M059J (cell line): ENCODE results near the gene BCL11B. TPM values are rescaled to one million over a fixed set of nuclear protein-coding genes. Genes with fewer than 3 reads are reported as not detected.
"Not testable (repeated sequence)": the region's sequence is repeated elsewhere in the genome, so short reads cannot be mapped to it uniquely, and the experiment has no call there.

Experiments used
- DNase-seq: peaks from one replicate; pipeline ENCODE4 v3.0.0-alpha.2; 2012; ENCODE audit warnings: low read depth
- total RNA-seq: library from RNA; depleted of rRNA; stranded (reverse); fragments of >200 nt; shearing (Covaris generic); gene quantifications from 2 replicates; pipeline ENCODE4 v1.2.3, GENCODE V29; 2014

BCL11B gene
- total RNA-seq, 1 experiment from 2014 or later = 0.02 TPM

DNA sequence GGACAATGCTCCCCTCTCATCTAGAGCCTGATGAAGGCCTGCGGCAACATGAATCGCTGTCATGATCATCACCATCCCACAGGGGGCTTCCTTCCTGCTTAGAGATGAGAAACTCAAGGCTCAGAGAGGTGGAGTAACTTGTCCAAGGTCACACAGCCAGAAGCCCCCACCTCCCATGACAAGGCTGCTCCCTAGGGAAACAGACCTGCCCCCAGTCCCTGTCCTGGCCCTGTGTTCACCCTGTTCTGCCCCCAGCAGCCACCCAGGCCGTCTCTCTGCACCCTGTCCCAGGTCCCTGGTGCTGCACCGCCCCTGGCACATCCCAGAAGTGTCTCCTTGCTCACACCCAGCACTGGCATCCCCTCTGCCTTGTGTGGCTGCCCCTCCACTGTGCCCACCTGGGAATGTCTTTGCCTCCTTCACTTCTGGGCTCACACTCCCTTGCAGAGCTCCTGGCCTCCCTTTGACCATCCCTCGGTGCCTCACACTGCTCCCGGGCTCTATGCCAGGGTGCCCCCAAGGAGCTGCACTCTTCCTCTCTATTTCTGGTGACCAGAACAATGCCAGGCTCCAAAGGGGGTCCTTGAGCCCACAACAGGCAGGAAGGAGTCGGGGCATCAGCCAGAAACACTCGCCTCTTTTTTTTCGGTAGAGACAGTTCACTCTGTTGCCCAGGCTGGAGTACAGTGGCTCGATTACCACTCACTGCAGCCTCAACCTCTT, 70.5 kb downstream of the BCL11B start:
- DNase-seq = no peak

DNA sequence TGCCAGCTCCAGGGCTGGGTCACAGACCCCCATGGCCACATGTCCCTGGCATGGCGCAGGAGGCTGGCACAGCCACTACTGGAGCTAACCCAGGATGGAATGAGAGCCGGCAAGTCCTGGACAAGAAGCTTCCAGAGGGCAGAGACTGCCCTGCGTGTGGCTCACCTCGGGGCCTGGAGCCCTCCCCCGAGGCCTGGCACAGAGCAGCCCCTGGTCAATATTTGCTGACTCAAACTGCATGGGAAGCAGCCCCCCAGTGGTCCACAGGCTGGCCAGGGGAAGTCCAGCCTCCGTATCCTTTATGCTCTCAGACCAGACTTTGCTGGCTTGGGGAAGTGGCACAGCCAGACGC, 71.4 kb downstream of the BCL11B start:
- DNase-seq = no peak

DNA sequence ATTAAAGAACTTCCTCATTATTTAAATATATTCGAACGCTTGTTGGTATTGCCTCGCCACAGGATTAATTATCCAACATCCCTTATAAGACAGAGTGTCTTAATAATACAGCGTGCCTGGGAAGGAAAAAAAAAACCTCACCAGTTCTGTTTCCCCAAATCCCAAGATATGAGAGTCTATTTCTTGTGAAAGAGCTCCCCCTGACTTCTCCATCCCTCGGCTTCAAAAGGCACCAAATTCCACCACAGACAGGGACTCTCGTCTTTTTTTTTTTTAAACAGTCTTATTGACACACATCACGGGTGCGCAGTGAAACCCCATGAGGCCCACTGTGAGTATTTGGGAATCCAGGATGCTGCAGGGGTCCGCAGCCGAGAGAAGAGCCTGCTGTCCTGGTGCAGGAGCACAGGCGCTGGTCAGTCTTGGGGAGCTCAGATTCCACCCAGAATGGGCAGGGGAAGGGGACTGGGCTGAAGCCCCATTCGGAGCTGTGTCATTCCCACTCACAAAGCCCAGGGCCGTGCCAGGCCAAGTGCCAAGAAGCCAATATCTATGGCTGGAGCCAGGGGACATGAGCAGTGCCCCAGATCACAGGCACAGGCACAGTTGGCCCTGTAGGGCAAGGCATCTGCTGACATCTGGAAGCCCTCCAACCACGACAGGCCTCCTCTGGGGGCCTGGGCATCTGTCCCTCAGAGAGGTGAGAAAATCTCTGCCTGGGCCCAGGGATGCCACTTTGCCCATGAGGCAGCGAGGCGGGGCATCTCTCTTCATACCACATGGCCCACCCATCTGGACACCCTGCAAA, 71.9 kb downstream of the BCL11B start:
- no peak for DNase-seq

DNA sequence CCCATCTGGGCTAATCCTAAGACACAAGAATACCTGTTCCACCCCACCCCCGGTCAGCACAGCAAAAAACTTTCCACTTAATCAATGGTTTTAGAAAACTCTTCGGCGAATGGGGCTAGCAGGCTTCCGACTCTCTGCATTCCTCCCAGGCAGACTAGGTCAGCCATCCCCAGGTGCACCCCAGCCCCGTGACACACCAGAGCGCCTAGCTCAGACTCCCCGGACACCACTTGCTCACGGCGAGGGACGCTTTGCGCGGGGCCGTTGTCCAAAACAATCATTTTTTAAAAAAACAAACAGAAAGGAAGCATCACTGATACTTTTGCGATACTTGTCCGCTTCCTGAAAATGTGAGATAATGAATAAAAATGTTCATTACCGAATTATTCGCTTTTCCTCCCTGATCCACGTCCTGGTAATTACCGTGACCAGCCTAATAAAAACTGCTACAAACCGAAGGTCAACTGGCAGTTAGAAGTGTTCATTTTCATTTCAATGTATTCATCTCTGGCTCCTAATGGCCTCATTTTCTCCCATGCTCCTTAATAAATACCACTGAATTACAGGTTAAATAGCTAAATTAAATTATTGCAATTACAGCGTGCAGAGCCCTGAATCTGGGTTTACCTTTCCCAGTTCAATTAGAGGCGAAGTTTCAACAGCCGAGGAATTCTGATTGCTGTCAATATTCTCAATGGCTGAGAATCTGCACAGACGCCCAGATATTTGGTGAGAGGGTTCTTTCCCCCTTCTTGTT, 73.1 kb downstream of the BCL11B start:
- no peak for DNase-seq

DNA sequence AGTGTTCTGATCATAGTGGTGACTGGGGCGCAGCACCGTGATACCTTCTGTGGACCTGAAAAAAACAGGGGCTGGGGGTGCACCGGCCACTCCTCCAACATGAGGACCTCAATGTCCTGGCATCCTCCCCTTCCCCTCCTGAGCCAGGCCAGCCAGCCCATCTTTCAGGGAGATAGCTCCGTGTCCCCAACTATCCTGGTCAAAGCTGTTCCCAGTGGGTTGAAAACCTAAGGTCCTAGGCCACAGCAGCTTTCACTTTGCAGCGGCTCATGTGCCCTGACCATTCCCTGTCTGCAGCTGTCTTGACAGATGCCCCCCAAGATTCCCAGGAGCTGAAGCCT, 75.7 kb downstream of the BCL11B start:
- no peak for DNase-seq

DNA sequence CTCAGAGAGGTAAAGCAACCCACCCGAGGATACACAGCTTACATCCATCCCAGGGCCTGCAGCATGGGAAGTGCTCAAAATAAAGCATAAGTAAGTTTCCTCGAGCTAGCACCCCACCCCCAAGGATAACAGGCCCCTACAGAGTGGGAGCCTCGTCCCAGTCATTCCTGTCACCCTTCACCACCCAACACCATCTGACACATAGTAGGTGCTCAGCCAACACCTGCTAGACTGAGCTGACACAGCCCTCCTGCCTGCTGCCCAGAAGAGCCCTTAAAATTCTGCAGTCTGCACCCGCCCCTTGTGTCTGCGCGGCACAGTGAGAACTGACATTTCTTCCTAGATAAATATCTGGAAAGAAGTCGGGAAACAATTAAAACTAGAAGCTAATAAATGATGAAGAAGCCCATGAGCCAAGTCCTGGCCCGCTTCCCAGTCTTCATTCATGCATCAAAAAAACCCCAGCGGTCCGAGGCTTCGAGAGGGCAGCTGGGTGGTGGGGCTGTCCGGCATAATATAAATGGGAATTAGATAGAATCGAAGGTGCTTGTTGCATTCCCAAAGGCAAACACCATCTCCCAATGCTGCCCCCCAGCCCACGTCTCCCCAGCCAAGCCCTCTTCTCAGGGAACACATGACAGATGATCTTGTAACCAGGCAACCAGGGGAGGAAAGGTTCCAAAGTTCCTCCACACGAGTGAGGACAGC, 76.2 kb downstream of the BCL11B start:
- peak; percentile 48 for DNase-seq

DNA sequence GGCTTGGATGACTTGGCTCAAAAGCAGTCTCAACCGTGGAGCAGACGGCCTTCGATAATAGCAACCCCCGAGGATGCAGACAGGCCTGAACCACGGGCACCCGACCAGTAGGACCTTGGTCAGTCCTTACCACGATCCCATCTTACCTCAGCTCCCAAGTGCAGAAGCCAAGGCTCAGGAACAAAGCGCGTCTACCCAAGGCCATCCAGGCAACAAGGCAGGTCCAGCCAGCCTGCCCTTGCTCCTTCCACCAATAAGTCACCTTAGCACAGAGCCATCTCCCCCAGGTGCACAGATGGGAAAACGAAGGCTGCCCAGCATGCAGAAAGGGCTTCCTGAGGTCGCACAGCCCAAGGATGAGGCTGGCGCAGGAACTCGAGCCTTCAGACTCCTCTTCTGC, 77.3 kb downstream of the BCL11B start:
- DNase-seq = no peak

DNA sequence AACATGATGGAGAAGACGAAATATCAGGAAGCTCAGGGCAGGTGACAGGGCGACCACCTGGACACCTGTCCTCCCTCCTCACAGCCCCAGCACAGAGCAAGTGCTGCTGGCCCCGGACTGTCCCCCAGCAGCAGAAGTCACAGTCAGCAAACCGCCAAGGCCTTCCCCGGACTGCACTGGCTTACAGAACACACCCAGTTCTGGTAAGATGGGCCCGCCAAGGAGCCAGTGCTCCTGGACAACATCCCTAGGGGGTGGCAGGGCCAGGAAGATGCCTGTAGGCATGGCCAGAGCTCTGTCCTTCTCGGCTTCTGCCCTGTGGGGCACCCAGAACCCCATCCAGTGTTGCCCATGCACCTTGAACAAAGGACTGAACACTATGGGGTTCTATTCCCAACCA, 77.9 kb downstream of the BCL11B start:
- no peak for DNase-seq

DNA sequence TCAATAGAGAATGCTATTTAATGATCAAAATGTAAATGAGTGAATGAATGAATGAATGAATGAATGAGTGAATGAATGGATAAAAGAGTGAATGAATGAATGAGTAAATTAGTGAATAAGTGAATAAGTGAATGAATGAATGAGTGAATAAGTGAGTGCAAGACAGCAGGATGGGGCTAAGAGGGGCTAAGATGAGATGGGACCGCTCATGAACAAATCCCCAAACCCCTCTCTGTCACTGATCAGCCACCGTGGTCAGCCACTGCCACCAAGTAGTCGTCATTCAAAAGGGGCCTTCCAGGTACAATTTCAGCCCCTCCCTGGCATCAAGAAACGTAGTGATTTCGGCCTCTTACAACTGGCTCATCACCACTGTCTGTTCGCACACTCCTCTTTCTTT, 79.2 kb downstream of the BCL11B start:
- no peak for DNase-seq

DNA sequence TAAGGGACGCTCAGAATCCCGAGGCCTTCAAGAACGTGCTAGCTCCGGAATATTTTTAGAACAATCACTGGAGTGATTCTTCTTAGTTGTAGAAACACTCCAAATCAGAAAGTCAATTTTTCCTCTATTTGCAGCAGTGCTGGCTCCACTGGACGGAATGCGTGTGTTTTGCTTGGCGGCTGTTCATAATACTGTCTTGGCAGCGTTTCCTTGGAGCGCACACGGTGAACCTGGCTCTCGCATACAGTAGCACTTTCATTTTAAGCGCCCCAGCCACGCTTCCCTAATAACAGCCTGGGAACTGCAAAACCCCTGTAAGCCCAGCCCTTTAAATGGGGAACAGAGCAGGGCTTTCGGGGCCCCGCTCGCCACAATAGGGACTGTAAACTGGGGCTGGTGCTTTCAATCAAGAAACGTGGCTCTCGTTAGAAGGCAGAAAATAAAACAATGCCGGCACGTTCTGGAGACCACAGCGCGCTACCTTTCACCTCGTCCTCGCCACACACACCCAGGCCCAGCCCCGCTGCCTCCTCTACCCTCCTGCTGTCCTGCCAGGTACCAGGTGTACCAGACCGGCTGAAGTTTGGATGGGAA, 79.9 kb downstream of the BCL11B start:
- DNase-seq = peak; percentile 50

DNA sequence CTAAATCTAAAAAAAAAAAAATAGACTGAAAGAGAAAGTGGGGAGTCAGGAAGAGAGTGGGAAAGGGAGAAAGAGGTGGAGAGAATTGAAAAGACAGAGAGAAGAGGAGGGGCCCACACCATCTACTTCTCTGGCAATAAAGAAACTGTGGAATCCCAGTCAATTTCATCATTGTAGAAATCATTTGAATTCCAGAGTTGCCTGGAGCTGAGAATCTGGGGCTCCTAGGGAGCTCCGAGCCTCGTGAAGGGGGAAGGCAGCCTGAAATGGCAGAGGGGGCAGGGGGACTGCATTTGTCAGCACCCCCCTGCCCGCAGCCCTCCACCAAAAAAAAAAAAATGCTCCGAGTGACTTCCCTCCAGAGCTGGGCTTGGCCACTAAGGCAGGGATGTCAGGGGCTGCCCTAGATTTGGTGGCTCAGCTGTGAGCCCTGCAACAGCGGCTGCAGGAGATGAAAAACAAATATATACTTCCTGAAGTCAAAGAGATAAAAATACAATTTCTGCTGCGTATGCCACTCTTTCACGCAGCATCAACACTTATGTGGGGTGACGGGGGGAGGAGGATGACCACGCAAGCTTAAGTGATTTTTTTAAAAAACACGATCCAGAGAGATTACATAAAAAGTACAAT, 80.5 kb downstream of the BCL11B start:
- DNase-seq = no peak

DNA sequence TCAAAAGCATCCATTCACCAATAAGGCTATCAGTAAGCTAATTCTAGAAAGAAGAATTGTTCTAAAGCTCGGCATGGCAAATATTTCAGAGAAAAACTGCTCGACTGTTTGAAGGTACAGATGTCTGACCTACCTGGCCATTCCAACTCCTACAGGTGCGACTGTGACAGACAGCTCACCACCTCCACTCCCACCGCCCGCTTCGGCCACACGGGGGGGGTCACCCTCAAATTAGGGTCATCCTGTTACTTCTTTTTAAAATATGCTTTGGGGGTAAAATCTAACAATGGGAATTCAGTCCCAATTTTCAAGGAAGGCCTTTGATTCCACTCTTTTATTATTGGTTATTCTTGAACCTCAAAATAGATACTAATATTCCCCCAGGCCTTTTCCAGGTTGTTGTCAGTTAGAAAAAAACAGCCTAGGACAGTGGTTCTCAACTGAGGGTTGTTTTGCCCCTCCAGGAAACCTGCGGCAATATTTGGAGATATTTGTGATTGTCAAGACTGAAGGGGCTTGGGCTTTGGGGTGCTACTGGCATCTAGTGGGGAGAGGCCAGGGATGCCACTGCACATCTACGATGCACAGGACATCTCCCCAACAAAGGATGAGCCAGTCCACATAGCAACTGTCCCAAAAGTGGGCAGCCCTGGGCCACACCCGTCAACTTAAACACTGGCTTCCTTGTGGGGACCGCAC, 81.2 kb downstream of the BCL11B start:
- no peak for DNase-seq

DNA sequence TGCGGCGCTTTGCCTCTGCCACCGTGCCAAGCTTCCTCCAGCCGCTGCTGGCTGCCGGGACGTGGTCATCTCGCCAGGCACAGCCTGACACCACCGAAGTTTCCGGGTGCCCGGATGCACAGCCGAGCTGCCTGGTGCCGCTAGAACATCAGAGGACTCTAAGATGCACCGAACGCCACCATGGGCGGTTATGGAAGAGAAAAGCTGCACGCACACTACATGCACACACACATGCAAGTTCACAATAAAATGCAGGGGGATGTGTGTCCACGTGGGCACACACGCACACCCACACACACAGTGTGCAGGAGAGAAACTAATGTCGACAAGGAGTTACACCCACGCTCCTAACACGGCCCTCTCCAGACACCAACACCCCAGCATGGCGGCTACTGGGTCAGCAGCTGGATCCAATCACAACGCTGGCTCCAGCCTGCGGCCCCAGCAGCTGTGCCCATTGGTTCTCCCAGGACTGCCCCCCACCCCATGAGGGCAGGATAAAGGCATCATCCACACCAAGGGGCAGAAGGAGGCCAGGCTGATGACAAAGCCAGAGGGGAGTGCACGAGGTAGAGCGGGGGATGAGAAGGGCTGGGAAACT, 82.7 kb downstream of the BCL11B start:
- no peak for DNase-seq

DNA sequence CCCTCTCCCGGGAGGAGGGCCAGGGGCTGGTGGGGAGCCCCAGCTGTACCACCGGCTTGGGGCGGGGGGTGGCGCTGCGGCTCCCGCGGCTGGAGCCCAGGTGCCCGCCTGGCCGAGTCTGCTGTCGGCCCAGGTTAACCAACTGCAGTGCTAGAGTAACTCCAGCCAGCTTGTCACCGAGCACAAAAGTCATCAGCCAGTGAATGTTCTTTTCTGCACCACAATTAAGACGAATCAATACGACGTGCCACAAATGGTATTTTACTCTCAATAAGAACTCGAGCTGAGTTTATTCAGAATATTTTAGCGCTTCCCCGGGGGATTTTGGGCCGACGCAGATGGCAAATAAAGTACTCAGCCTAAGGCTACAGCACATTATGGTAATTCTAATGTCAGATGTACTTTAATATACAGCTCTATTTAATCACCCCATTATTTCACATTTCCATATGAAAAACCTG, 83.2 kb downstream of the BCL11B start:
- DNase-seq = no peak

DNA sequence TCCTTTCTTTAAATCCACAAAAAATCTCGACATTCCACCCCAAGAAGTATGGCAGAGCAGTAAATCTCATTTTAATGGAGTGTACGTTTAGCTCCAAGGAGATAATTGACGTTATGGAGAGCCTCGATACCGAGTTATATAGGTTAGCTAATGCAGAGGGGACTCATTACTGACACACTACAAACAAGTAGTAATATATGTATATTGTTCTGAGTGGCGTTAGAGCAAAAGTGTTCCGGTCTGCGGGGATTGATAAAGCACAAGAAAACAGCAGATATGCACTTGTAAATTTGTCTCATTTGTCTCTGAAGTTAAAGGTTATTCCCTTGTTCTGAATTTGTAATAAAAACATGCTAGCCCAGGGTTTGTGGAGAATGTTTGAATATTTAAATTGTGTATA, 84.1 kb downstream of the BCL11B start:
- no peak for DNase-seq

DNA sequence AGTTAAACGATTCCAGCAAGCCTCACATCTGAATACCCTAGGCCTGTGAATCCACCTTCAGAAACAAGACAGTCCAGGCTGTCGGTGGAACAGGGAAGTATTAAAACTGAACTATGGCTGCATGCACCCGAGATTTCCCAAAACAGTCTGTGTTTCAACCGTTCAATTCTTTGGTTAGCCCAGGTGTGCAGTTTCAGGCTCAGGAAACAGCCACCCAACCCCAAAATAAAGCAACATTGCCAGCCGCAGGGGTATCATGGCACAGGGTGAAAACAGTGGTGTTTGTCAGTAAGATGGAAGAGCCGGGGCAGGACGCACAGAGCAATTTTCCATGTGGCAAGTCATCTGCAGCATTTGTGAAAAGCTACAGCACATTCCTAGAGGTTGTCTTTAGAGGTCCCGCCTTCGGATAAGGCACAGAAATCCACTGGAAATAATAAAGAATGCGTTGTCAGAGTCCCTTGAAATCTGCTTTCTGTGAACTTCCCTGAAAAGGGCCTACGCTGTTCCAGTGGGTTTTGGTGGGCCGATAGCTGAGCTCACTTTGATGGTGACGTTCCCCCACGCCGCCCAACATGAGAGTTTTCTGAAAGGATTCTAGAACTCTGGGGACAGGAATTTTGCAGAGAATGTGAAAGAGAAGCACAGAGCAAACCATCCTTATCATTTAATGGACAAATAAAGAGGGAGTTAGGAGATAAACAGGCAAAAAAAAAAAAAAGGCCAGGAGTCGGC, 84.9 kb downstream of the BCL11B start:
- DNase-seq = no peak

DNA sequence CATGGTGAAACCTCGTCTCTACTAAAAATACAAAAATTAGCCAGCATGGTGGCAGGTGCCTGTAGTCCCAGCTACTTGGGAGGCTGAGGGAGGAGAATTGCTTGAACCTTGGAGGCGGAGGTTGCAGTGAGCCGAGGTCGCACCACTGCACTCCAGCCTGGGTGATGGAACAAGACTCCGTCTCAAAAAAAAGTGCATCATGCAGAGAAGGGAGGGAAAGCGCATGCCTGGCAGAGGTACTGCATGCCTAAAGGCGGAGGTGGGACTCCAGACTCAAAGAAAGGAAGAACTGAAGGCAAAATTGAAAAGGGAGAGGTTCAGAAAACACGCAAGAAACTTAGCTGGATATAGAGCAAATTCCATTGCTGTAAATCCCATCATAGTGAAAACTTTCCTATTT, 85.7 kb downstream of the BCL11B start:
- not testable (repeated sequence) for DNase-seq

DNA sequence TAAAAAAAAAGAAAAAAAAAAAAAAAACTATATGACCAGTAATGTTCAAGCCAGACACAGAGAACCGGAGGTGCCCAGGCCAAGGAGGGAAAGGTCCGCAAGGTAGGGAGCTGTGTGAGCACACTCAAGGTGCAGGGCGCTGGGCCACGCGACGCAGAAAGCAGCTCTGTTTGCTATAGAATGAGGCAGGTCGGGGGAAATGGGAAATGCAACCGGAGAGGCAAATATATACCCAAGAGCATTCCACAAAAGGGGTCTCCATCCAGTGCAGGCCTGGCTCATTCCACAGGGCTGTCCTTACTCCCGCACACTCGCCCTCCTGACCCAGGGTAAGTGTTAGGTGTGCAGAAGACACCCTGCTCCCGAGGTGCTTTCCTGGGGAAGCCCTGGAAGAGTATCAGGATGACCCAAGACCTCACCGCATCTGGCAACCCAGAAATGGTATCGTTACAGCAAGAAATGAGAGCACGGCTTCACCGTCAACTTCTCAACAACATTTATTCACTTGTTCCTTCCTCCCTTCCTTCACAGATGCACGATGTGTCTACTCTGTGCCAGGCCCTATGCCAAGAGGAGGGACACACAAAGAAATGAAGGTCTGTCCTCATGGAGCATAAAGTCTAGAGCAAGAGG, 86.4 kb downstream of the BCL11B start:
- DNase-seq = no peak

DNA sequence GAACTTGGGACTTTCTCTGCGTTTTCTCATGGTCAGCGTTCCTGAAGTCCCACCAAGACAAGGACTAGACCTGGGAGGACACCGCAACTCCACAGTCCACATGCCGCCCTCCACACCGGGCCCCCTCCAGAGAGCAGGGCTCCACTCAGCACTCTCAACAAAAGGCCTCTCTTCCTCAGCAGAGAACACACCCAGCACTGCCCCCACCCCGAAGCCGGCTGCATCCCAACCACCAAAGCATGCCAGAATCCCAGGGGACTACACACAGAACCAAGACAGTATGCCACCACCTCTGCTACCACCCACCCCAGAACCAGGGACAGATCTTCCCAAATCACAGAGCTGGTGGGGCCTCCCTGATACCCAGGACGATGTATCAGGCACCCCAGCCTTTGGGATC, 88.3 kb downstream of the BCL11B start:
- DNase-seq = no peak
